ENCODE data around the gene ITPRIP. TPM values are rescaled to one million over a fixed set of nuclear protein-coding genes. Genes with fewer than 3 reads are reported as not detected.

ITPRIP gene
- total RNA-seq, 1 donor from 2014 or later, result 29.3 TPM

- peak; percentile 29 for DNase-seq
These were observed 30.5 kb downstream of the ITPRIP start for GRCh38 chr10:104307576-104308438.

DNA sequence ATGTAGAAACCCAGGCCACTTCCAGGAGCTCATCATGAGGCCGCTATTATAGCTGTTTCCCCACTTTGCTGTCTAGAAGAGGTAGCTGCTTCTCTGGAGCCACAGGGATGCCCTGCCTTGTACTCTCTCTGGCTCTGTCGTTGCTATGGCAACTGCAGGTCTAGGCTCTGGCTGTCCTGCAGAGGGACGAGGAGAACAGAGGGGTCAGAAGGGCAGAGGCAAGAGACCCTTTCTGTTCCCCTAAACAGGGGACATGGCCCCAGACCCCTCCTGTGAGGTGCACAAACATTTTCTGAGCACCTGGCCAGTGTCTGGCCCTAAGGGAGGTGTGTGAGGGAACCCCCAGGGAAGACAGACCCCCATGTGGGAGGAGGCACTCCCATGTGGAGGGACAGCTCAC is 31.4 kb downstream of the ITPRIP start:
- peak; percentile 24 for DNase-seq

DNA sequence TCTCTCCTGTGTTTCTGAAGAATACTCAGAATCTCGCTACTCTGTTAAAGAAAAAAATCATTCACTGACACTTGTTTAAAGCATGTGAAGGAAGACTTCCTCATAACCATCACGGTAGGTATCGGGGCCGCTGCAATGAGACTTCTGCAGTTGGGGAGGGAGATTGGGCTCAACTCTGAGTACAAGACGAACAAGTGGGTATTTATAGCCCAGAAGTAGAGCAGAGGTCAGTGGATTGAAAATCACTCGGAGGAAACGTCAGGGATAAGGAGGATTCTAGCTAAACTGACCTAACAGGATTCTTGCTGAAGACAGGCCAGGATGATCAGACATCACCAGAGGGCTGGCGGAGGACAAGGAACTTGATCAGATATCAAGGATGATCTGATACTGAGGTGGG is 33.3 kb downstream of the ITPRIP start:
- no peak for DNase-seq

DNA sequence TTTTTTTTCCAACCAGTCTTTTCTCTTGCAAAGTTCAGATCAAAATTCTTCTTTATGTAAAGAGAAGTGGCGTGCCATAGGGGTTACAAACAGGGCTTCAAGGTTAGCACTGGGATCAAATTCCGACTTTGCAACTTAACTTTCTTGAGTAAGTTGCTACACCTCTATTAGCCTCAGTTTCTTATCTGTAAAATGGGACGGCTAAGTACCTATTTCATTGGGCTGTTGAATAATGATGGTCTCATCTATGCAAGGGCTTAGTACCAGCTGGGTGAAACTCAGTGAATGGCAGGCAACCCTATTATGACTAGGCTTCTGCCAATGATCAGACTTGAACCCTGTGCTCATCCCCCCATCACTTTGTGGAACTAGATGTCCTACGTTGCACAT is 33.9 kb downstream of the ITPRIP start:
- DNase-seq, result no peak

GRCh38 chr10:104303594-104304355 is 34.5 kb downstream of the ITPRIP start:
- DNase-seq, result no peak

DNA sequence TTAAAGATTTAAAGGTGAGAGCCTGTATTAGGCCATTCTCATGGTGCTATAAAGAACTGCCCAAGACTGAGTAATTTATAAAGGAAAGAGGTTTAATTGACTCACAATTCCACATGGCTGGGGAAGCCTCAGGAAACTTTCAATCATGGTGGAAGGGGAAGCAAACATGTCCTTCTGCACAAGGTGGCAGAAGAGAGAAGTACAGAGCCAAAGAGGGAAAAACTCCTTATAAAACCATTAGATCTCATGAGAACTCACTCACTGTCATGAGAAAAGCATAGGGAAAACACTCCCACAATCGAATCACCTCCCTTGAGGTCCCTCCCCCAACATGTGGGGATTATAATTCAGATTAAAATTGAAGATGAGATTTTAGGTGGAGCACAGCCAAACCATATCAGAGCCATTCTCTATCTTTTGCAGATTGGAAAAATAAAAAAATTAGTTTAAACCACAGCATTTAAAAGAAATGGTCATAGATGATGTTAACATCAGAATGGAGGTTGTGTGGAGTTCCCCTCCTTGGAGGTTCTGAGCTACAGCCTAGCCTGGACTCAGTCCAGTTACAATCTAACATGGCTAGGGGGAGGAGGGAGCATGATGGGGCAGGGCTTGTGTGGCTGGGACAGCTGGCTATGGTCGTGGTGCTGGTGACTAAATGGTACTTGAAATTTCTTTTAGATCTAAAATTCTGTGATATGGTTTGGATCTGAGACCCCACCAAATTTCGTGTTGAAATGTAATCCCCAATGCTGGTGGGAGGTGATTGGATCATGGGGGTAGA is 36.2 kb downstream of the ITPRIP start:
- peak; percentile 10 for DNase-seq

GRCh38 chr10:104300736-104301292 is 37.5 kb downstream of the ITPRIP start:
- DNase-seq, result peak; percentile 97

DNA sequence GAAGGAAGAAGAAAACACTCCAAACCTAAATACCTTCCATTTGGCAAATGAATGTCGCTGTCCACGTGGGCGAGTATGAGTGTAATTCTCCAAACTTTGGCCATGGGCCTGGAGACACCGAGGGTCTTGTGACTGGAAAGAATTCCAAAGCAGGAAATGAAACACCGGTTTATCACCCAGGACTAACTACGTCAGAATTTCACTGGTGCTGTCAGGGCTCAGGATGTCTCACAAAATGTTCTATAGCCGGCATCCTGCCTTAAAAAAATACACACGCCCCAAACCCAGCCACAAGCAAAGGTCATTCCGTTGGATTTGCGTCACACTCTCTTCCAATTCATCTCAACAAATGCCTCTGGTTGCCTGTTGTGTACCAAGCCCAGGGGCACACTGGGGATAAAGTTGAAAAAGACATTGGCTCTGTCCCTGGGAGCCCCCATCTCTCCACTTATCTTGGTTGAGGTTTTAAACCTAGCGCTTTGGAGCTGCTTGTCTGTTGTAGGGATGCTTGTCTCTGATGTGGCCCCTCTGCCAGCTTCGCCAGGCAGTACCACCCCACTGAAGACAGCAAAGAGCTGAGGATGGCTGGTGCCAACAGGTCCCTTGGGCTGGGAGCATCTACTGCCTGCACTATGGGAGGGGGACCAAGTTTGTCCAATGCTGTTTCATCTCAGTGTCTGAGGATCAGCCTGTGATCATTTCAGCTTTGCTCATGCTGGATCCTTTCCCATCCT is 38.1 kb downstream of the ITPRIP start:
- DNase-seq, result peak; percentile 98

DNA sequence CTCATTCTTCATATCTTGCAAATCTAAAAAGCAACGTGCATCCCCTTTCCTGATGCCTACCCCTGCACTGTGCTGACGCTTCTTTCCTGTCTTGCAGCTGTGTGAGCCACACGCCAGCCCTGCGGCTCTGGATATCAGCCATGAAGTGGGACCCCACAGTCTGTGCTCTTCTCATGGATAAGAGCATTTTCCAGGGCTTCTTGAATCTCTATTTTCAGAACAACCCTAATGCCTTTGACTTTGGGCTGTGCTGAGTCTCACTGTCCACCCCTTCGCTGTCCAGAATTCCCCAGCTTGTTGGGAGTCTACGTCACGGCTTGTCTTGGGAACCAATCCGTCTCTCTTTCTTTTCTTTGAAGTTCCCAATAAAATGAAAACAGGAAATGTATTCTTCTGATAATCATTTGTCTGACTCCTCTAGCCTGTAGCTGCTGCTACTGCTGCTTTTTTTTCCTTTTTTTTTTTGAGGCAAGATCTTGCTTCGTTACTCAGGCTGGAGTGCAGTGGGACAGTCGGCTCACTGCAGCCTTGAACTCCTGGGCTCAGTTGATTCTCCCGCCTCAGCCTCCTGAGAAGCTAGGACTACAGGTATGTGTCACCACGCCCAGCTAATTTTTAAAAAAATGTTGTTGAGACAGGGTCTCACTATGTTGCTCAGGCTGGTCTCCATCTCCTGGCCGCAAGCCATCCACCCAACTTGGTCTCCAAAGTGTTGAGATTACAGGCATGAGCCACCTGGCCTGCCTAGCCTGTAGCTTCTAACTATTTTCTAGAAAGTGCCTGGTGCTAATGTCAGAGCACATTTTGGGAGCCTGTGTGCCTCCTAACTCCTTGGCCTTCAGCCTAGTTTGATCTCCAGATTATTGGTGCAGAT is 39.0 kb downstream of the ITPRIP start:
- peak; percentile 82 for DNase-seq

- DNase-seq, result peak; percentile 67
These were observed 40.3 kb downstream of the ITPRIP start for GRCh38 chr10:104297697-104298660.

GRCh38 chr10:104296687-104297436 is 41.4 kb downstream of the ITPRIP start:
- no peak for DNase-seq

DNA sequence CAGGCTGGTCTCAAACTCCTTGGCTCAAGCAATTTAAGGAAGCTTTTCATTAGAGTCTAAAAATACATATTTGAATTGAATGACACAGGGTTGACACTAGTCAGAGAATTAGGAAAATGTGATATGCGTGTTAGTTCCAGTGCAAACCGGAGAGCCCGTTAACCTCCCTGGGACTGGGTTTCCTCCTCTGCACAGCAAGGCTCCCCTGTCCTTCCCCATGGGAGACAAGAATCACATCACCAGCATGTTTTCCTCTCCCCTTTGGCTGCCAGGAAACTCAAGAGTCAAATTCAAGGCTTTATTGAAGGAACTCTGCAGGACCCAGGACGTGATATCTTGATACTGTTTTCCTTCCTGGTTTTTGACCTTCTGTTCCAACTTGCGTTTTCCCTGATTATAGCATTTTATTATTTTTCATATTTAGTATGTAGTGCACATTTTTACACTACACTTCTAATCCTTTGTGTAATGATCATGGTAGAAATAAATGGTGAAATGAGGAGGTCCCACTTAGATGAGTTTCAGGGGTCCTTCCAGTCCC is 44.4 kb downstream of the ITPRIP start:
- peak; percentile 7 for DNase-seq

GRCh38 chr10:104293011-104293410 is 45.3 kb downstream of the ITPRIP start:
- DNase-seq, result peak; percentile 56

- peak; percentile 91 for DNase-seq
These were observed 46.8 kb downstream of the ITPRIP start for GRCh38 chr10:104291439-104291951.

DNA sequence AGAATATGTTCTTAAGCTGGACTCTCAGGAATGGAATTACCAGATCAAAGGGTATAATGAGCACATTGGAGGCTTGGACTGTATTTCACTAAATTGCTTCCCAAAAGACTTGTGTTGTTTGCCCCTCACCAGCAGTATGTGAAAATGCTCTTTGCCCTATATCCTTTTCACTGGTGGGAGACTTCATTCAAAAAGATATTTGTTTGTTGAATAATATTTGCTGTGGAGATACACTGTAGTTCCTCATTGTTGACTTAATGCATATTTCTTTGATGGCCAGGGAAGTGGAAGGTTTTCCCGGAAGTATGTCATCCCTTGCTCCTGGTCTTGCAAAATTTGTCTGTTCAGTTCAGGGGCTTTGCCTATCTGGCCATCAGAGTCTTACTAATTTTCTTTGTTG is 49.9 kb downstream of the ITPRIP start:
- DNase-seq, result no peak

GRCh38 chr10:104286939-104287338 is 51.3 kb downstream of the ITPRIP start:
- no peak for DNase-seq

DNA sequence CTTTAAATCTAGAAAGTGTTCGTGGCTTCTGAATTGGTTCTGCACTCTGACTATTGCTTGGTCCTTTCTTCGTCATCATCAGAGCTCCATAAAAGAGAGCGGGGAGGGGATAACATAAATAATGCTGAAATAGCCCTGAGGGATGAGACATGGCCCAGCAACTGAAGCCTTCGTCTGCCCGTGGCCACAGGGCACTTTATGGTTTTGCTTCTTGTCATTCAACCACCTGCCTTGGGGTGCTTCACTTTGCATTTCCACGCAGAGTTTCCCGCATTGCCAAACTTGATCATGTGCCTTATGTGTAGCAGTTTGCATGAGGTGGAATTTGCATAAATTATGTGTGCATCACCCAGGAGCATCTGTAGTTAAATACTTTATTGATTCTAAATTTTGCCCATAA is 53.4 kb downstream of the ITPRIP start:
- DNase-seq, result no peak

GRCh38 chr10:104281694-104282093 is 56.6 kb downstream of the ITPRIP start:
- no peak for DNase-seq

All from dermis blood vessel endothelial cell (primary cell).